Loucy (cell line): Measurements from ENCODE around the gene GPR152.

Experiments used
- H2AFZ ChIP-seq: fragments of 200-600 bp; sonication (generic); 2 replicates; pipeline ENCODE4 v1.6.0; 2016; ENCODE audit warnings: antibody characterized with exemption, mild to moderate bottlenecking, low read length, moderate library complexity
- H3F3A ChIP-seq: fragments of 200-600 bp; 2 replicates; pipeline ENCODE4 v1.6.0; 2016; ENCODE audit warnings: antibody characterized with exemption, low read depth, mild to moderate bottlenecking
- H3K27me3 ChIP-seq: fragments of 200-600 bp; sonication (generic); 2 replicates; pipeline ENCODE4 v1.6.1; 2014; ENCODE audit warnings: low read length, mild to moderate bottlenecking; ENCODE audit not compliant: insufficient read depth, poor library complexity, severe bottlenecking
- H3K36me3 ChIP-seq: fragments of 200-600 bp; sonication (generic); 2 replicates; pipeline ENCODE4 v1.6.1; 2016; ENCODE audit warnings: low read length; ENCODE audit not compliant: insufficient read depth
- H3K4me1 ChIP-seq: fragments of 200-600 bp; sonication (generic); 2 replicates; pipeline ENCODE4 v1.5.1; 2014; ENCODE audit warnings: low read length, mild to moderate bottlenecking; ENCODE audit not compliant: insufficient read depth, poor library complexity, severe bottlenecking
- H3K4me2 ChIP-seq: fragments of 200-600 bp; sonication (generic); 2 replicates; pipeline ENCODE4 v1.6.0; 2014; ENCODE audit warnings: antibody characterized with exemption, low read length, low read depth, mild to moderate bottlenecking; ENCODE audit not compliant: poor library complexity, severe bottlenecking
- H3K4me3 ChIP-seq: fragments of 200-600 bp; sonication (generic); 2 replicates; pipeline ENCODE4 v1.5.1; 2014; ENCODE audit warnings: low read length, mild to moderate bottlenecking, mixed read lengths; ENCODE audit not compliant: poor library complexity, severe bottlenecking
- H3K79me2 ChIP-seq: fragments of 200-600 bp; sonication (generic); 2 replicates; pipeline ENCODE4 v1.6.1; 2014; ENCODE audit warnings: low read length; ENCODE audit not compliant: insufficient read depth
- H3K9ac ChIP-seq: fragments of 200-600 bp; sonication (generic); 2 replicates; pipeline ENCODE4 v1.6.0; 2014; ENCODE audit warnings: mild to moderate bottlenecking, low read depth, low read length, moderate library complexity; ENCODE audit not compliant: poor library complexity, severe bottlenecking
- H3K9me2 ChIP-seq: fragments of 200-600 bp; sonication (generic); replicated peaks from 2 replicates; pipeline ENCODE4 v1.6.1; 2016; ENCODE audit warnings: low read depth, low read length, mixed read lengths
- H3K9me3 ChIP-seq: fragments of 200-600 bp; sonication (generic); 2 replicates; pipeline ENCODE4 v1.6.1; 2014; ENCODE audit warnings: mild to moderate bottlenecking, antibody characterized with exemption, low read length, low read depth; ENCODE audit not compliant: insufficient read depth
- H4K20me1 ChIP-seq: fragments of 200-600 bp; sonication (generic); 2 replicates; pipeline ENCODE4 v1.6.0; 2014; ENCODE audit warnings: antibody characterized with exemption, low read length, mild to moderate bottlenecking; ENCODE audit not compliant: insufficient read depth, poor library complexity, severe bottlenecking
- EZH2phosphoT487 ChIP-seq: fragments of 200-600 bp; IDR thresholded peaks from 2 replicates; pipeline ENCODE4 v1.6.1; 2018; ENCODE audit warnings: antibody characterized with exemption, mild to moderate bottlenecking, moderate library complexity, borderline replicate concordance
- TF ChIP-seq, protein P1 (sequence below): fragments of 200-600 bp; sonication (generic); conservative IDR thresholded peaks from 2 replicates; pipeline ENCODE4 v1.5.1; 2014; ENCODE audit warnings: mild to moderate bottlenecking, antibody characterized with exemption, low read length

Gene GPR152

DNA sequence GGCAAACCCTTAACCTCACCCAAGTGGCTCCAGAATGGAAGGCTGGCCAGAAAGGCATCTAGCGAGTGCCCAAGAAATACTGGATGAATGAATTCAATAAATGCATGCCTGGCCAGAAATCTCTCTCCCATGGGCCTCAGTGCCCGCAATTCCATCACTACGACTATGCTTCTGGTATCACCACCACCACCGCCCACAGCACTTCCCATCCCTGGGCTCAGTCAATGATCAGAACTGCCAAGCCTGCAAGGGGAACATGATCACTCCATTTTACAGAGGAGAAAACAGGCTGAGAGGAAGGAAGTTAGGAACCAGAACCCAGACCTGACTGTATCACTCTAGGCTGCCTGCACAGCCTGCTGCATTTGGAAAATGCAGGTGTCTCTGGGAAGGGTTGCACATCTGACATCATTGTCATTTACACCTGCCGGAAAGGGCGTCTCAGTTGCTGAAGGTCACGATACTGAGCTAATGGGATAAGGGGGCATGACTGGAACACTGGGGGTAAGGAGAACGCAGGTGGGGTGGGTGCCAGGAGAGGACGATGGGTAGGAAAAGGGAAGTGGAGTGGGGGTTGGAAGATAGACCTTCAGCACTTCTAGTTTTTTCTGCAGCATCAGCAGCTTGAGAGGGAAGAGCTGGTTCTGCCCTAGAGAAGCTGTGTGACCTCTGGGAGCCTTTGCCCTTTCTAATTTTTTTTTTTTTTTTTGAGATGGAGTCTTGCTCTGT is 3.2 kb downstream of the GPR152 start:
- H3K4me3 ChIP-seq: no peak overlapping the region

DNA sequence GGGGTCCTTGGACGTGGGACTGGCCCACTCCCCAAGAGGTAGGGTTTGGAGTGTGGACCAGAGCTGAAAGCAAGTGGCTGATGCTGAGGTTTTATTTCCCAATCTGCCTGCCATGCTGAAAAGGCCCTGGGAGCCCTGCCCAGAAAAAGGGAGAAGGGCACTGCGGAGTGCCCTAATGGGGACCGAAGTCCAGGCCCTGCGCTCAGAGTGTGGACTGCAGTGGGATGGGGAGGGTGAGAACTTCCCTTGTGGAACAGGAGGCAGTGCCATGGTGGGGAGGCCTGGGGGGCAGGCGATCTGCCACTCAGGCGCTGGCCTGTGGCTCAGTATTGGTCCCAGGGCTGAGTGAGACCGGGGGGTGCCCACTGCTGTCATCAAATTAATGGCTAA is 4.3 kb downstream of the GPR152 start:
- no peaks in the 10 kb centered on the region for H4K20me1 ChIP-seq
- no peak overlapping the region for H3K9ac ChIP-seq
- H2AFZ ChIP-seq: no peak overlapping the region
- no peaks in the 10 kb centered on the region for H3K79me2 ChIP-seq
- no peaks in the 10 kb centered on the region for H3K9me2 ChIP-seq
- H3K4me3 ChIP-seq: no peak overlapping the region
- H3K27me3 ChIP-seq: no peaks in the 10 kb centered on the region
- H3K4me2 ChIP-seq: no peak overlapping the region
- H3K36me3 ChIP-seq: no peaks in the 10 kb centered on the region
- no peaks in the 10 kb centered on the region for H3K9me3 ChIP-seq
- TF ChIP-seq EZH2phosphoT487: no peak
- TF ChIP-seq, protein P1, sequence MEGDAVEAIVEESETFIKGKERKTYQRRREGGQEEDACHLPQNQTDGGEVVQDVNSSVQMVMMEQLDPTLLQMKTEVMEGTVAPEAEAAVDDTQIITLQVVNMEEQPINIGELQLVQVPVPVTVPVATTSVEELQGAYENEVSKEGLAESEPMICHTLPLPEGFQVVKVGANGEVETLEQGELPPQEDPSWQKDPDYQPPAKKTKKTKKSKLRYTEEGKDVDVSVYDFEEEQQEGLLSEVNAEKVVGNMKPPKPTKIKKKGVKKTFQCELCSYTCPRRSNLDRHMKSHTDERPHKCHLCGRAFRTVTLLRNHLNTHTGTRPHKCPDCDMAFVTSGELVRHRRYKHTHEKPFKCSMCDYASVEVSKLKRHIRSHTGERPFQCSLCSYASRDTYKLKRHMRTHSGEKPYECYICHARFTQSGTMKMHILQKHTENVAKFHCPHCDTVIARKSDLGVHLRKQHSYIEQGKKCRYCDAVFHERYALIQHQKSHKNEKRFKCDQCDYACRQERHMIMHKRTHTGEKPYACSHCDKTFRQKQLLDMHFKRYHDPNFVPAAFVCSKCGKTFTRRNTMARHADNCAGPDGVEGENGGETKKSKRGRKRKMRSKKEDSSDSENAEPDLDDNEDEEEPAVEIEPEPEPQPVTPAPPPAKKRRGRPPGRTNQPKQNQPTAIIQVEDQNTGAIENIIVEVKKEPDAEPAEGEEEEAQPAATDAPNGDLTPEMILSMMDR: no peak
- no peaks in the 10 kb centered on the region for H3F3A ChIP-seq
- no peaks in the 10 kb centered on the region for H3K4me1 ChIP-seq

More for the DNA sequence above, 3.2 kb downstream of the GPR152 start:
- H3K27me3 ChIP-seq: no peaks in the 10 kb centered on the region
- no peak overlapping the region for H2AFZ ChIP-seq
- no peaks in the 10 kb centered on the region for H4K20me1 ChIP-seq
- no peaks in the 10 kb centered on the region for H3K9me3 ChIP-seq
- H3K36me3 ChIP-seq: no peaks in the 10 kb centered on the region
- H3F3A ChIP-seq: no peaks in the 10 kb centered on the region
- H3K9me2 ChIP-seq: no peaks in the 10 kb centered on the region
- TF ChIP-seq, protein P1: no peak
- TF ChIP-seq EZH2phosphoT487: no peak
- no peaks in the 10 kb centered on the region for H3K4me1 ChIP-seq
- H3K9ac ChIP-seq: no peak overlapping the region
- H3K4me2 ChIP-seq: no peak overlapping the region
- no peaks in the 10 kb centered on the region for H3K79me2 ChIP-seq

DNA sequence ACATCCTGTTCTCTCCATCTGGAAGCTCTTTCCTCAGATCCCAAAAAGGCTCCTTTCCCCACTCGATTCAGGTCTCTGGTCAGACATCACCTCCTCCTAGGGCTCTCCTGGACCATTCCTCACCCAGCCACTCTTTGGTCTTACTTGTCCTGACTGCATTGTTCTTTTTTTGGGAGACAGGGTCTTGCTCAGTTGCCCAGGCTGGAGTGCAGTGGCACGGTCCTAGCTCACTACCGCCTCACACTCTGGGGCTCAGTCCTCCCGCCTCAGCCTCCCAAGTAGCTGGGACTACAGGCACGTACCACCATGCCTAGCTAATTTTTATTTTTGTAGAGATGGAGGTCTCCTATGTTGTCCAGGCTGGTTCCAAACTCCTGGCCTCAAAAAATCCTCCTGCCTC is 7.0 kb downstream of the GPR152 start:
- Histone ChIP-seq H4K20me1 (no peaks in the 10 kb centered on the region), H3K36me3 (no peaks in the 10 kb centered on the region), H3K9ac (no peak overlapping the region), H3K4me1 (no peaks in the 10 kb centered on the region), H2AFZ (no peak overlapping the region), H3K79me2 (no peaks in the 10 kb centered on the region), H3K27me3 (no peaks in the 10 kb centered on the region), H3K9me3 (no peaks in the 10 kb centered on the region), H3F3A (no peaks in the 10 kb centered on the region), H3K4me3 (no peak overlapping the region), H3K4me2 (no peak overlapping the region), H3K9me2 (no peaks in the 10 kb centered on the region)
- TF ChIP-seq, protein P1: no peak
- TF ChIP-seq EZH2phosphoT487: no peak
